Measurements from ENCODE around the gene FARSA. TPM values are rescaled to one million over a fixed set of nuclear protein-coding genes. Genes with fewer than 3 reads are reported as not detected.
"Not testable (repeated sequence)": the region's sequence is repeated elsewhere in the genome, so short reads cannot be mapped to it uniquely, and the experiment has no call there.

Gene FARSA
- total and polyA plus RNA-seq, 5 donors from 2014 or later = 28.9 to 74.0 (median 61.3) TPM

DNA sequence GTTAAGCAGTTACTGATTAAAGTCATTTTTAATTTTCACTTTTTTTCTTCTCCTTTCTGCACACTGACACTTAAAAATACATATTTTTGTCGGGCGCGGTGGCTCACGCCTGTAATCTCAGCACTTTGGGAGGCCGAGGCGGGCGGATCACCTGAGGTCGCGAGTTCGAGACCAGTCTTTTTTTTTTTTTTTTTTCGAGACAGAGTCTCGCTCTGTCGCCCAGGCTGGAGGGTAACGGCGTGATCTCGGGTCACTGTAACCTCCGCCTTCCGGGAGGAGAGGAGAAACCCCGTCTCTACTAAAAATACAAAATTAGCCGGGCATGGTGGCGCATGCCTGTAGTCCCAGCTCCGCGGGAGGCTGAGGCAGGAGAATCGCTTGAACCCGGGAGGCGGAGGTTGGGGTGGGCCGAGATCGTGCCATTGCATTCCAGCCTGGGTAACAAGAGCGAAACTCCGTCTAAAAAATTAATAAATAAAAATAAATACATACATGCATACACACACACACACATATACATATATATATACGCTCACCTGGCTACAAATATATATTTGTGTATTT, 24.0 kb upstream of the FARSA start:
- DNase-seq; H3K36me3 Mint-ChIP-seq; H3K9me3 Mint-ChIP-seq; H3K27me3 ChIP-seq (ENCODE audit: control insufficient read depth, insufficient read depth, low read length); H3K27me3 Mint-ChIP-seq; H3K9me3 ChIP-seq (ENCODE audit: control insufficient read depth in 2 of 2, low read length in 2 of 2): not testable (repeated sequence)
- Histone ChIP-seq H3K4me3 (ENCODE audit: low read depth, low read length) (peak overlapping the region; percentile 74), H3K4me1 (ENCODE audit: control insufficient read depth, insufficient read depth, low read length, poor library complexity, severe bottlenecking) (peaks cover 26% of the 10 kb centered on the region), H3K36me3 (ENCODE audit: control insufficient read depth, insufficient read depth, low read length) (peaks cover 19% of the 10 kb centered on the region), H3K27ac (ENCODE audit: insufficient read depth, low read length, poor library complexity, severe bottlenecking) (peak overlapping the region; percentile 81)
- H3K4me1 Mint-ChIP-seq = peaks cover 8 to 34% (median 19%) of the 10 kb centered on the region in 4 donors
- peak overlapping the region; percentile 89 to 94 (median 91) for H3K4me3 Mint-ChIP-seq
- peak; percentile 14 to 17 for ATAC-seq (ENCODE audit: low read depth in 2 of 2)
- H3K27ac Mint-ChIP-seq = peak overlapping the region; percentile 60 to 91 (median 87)

DNA sequence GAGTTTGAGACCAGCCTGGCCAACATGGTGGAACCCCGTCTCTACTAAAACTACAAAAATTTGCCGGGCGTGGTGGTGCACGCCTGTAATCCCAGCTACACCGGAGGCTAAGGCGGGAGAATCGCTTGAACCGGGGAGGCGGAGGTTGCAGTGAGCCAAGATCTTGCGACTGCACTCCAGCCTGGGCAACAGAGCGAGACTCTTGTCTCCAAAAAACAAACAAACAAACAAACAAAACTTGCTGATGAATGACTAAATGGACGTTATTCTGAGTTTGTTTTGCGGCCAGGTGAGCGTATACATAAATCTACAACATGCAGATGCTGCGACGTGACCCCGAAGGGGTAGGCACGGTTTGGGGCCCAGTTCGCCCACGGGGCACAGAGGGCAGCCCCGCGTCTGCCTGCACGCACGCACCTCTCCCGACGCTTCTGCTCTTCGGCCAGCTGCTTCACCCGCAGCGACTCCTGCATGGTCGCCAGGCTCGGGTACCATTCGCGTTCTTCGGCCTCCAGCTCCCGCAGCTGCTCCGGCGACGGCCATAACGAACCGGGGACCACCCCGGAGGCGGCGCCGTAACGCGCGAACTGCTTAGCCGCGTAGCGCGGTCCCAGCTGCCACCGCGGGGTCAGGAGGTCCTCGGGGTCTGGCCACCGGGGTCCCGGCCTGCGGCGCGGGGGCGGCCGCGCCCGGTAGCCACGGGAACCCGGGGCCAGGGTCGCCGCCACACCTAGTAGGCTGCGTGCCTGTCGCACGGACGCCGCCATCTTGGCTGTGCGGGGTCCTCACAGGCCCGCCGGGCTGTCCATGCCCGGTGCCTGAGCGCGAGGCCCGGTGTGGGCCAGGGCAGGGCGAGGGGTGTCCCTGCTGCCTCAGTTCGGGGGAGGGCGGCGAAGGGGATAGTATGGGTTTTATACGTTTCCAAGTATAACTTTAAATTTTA, 23.2 kb upstream of the FARSA start, which contains the start of gene GADD45GIP1:
Gene GADD45GIP1 (minus strand): TSS at position 778 of the 943 bp plus-strand sequence. CDS start 11 bp downstream, at position 767.
- Mint-ChIP-seq H3K4me3 (peak within 1 kb of the TSS; percentile 89 to 94 (median 91)), H3K4me1 (peaks cover 8 to 34% (median 19%) of the 10 kb centered on the region in 4 donors), H3K36me3 (peaks cover 12% of the 10 kb centered on the region), H3K27ac (peak within 1 kb of the TSS; percentile 76 to 91 (median 87)), H3K9me3 (no peaks in the 10 kb centered on the region), H3K27me3 (no peaks in the 10 kb centered on the region)
- peak; percentile 68 to 90 (median 82) for DNase-seq
- Histone ChIP-seq H3K4me1 (ENCODE audit: control insufficient read depth, insufficient read depth, low read length, poor library complexity, severe bottlenecking) (peaks cover 26% of the 10 kb centered on the region), H3K27me3 (ENCODE audit: control insufficient read depth, insufficient read depth, low read length) (no peaks in the 10 kb centered on the region), H3K9me3 (ENCODE audit: control insufficient read depth in 2 of 2, low read length in 2 of 2) (no peaks in the 10 kb centered on the region), H3K36me3 (ENCODE audit: control insufficient read depth, insufficient read depth, low read length) (peaks cover 26% of the 10 kb centered on the region), H3K4me3 (ENCODE audit: low read depth, low read length) (peak within 1 kb of the TSS; percentile 77), H3K27ac (ENCODE audit: insufficient read depth, low read length, poor library complexity, severe bottlenecking) (peak within 1 kb of the TSS; percentile 81)
- peak; percentile 97 to 98 for ATAC-seq (ENCODE audit: low read depth in 2 of 2)

DNA sequence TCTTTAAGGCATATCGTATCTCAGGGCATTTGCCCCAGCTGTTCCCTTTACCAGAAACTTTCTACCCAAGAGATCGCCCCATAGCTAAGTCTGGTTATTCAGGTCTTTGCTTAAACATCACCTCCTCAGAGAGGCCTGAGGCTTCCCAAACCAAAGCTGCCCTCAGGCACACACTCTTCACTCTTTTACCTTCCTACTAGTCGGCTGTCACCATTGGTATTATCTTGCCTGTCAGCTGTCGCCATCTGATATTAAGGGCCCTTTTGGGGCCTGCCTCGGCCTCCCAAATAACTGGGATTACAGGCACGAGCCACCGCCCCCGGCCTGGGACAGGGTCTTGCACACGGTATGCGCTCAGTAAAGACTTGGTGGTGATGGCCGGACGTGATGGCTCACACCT, 22.5 kb upstream of the FARSA start:
- H3K36me3 Mint-ChIP-seq = peaks cover 18% of the 10 kb centered on the region
- H3K4me1 Mint-ChIP-seq = peaks cover 8 to 34% (median 19%) of the 10 kb centered on the region in 4 donors
- no peaks in the 10 kb centered on the region for H3K27me3 Mint-ChIP-seq
- no peaks in the 10 kb centered on the region for H3K9me3 Mint-ChIP-seq
- peaks cover 26% of the 10 kb centered on the region for H3K4me1 ChIP-seq (ENCODE audit: control insufficient read depth, insufficient read depth, low read length, poor library complexity, severe bottlenecking)
- ATAC-seq (ENCODE audit: low read depth in 2 of 2) (no peak), DNase-seq (no peak)
- H3K4me3 Mint-ChIP-seq = peak overlapping the region; percentile 85 to 93 (median 88)
- no peaks in the 10 kb centered on the region for H3K9me3 ChIP-seq (ENCODE audit: control insufficient read depth in 2 of 2, low read length in 2 of 2)
- peak overlapping the region; percentile 58 to 87 (median 84) for H3K27ac Mint-ChIP-seq
- H3K36me3 ChIP-seq (ENCODE audit: control insufficient read depth, insufficient read depth, low read length) = peaks cover 29% of the 10 kb centered on the region
- H3K27me3 ChIP-seq (ENCODE audit: control insufficient read depth, insufficient read depth, low read length) = no peaks in the 10 kb centered on the region
- H3K4me3 ChIP-seq (ENCODE audit: low read depth, low read length) = peak overlapping the region; percentile 19
- peak overlapping the region; percentile 81 for H3K27ac ChIP-seq (ENCODE audit: insufficient read depth, low read length, poor library complexity, severe bottlenecking)

DNA sequence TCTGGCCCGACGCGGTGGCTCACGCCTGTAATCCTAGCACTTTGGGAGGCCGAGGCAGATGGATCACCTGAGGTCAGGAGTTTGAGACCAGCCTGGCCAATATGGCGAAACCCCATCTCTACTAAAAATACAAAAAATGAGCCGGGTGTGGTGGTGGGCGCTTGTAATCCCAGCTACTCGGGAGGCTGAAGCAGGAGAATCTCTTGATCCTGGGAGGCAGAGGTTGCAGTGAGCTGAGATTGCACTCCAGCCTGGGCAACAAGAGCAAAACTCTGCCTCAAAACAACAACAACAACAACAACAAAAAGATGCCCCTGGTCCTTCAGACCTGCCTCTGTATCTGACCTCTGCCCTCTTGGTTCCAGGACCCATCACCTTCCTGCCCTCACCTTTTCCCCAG, 22.1 kb upstream of the FARSA start:
- H3K4me3 Mint-ChIP-seq = peak overlapping the region; percentile 85 to 93 (median 88)
- Histone ChIP-seq H3K36me3 (ENCODE audit: control insufficient read depth, insufficient read depth, low read length) (peaks cover 32% of the 10 kb centered on the region), H3K4me1 (ENCODE audit: control insufficient read depth, insufficient read depth, low read length, poor library complexity, severe bottlenecking) (peaks cover 26% of the 10 kb centered on the region), H3K4me3 (ENCODE audit: low read depth, low read length) (peak overlapping the region; percentile 19), H3K27ac (ENCODE audit: insufficient read depth, low read length, poor library complexity, severe bottlenecking) (peak overlapping the region; percentile 81)
- peaks cover 8 to 34% (median 19%) of the 10 kb centered on the region in 4 donors for H3K4me1 Mint-ChIP-seq
- peak overlapping the region; percentile 58 to 87 (median 84) for H3K27ac Mint-ChIP-seq
- not testable (repeated sequence) for DNase-seq; H3K27me3 ChIP-seq (ENCODE audit: control insufficient read depth, insufficient read depth, low read length); ATAC-seq (ENCODE audit: low read depth in 2 of 2); H3K9me3 ChIP-seq (ENCODE audit: control insufficient read depth in 2 of 2, low read length in 2 of 2); H3K27me3 Mint-ChIP-seq; H3K9me3 Mint-ChIP-seq
- peaks cover 21% of the 10 kb centered on the region for H3K36me3 Mint-ChIP-seq

DNA sequence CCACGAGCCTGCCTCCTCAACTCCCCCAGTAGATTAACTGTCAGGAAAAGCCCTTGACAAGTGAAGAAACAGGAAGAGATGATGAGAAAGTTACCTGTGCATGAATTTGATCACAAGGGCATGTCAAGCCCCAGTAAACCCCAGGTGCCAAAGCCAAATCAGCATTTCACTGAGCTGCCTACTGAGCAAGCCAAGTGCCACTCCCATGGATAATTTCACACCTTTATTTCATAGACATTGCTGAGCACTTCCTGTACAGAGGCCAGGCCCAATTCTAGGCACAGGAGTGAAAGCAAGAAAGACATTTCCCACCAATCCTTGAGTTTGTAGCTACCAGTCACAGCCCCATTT, 21.1 kb upstream of the FARSA start:
- Mint-ChIP-seq H3K27ac (peak overlapping the region; percentile 40 to 87 (median 79)), H3K27me3 (no peaks in the 10 kb centered on the region), H3K4me1 (peaks cover 8 to 40% (median 19%) of the 10 kb centered on the region in 4 donors), H3K9me3 (no peaks in the 10 kb centered on the region), H3K36me3 (peaks cover 27% of the 10 kb centered on the region), H3K4me3 (peak overlapping the region; percentile 27 to 93 (median 87))
- H3K27ac ChIP-seq (ENCODE audit: insufficient read depth, low read length, poor library complexity, severe bottlenecking) = no peak overlapping the region
- H3K36me3 ChIP-seq (ENCODE audit: control insufficient read depth, insufficient read depth, low read length) = peaks cover 39% of the 10 kb centered on the region
- DNase-seq = no peak
- H3K9me3 ChIP-seq (ENCODE audit: control insufficient read depth in 2 of 2, low read length in 2 of 2) = no peaks in the 10 kb centered on the region
- no peaks in the 10 kb centered on the region for H3K27me3 ChIP-seq (ENCODE audit: control insufficient read depth, insufficient read depth, low read length)
- no peak overlapping the region for H3K4me3 ChIP-seq (ENCODE audit: low read depth, low read length)
- peaks cover 26% of the 10 kb centered on the region for H3K4me1 ChIP-seq (ENCODE audit: control insufficient read depth, insufficient read depth, low read length, poor library complexity, severe bottlenecking)
- no peak for ATAC-seq (ENCODE audit: low read depth in 2 of 2)

DNA sequence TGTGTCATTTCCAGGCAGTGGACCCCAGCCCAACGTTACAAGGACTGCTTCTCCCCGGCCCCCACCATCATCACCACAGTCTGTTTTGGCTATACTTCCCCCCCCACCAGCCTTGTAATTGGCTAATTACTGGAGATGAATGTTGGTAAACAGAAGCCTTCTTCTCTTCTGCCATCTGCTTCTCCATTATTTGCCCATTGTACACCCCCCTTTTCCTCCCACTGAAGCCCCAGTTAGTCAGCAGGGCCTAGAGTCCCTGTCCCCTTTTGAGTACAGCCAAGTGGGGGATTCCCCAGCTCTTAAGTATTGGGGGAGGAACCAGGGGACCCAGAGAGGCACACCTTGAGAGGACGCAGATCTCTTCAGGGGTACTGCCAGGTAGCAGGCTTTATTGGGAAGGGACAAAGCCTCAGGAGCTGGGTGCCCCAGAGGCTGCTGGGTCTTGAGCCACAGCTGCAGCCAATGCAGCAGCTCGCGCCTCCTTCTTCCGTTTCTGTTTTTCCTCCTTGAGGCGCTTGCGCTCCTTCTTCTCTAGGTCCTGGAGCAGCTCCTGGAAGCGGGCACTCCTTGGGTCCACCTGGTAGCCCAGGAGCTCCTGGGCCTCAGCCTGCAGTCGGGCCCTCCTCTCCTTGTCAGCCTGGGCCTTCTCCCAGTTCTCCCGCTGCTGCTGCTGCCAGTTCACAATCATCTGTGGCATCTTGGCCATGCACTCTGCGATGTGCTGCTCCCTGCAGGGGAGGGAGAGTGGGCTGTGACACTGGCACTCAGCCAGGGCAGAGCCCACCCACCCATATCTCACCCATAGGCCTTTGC, 20.5 kb upstream of the FARSA start:
- H3K36me3 ChIP-seq (ENCODE audit: control insufficient read depth, insufficient read depth, low read length) = peaks cover 45% of the 10 kb centered on the region
- H3K4me1 ChIP-seq (ENCODE audit: control insufficient read depth, insufficient read depth, low read length, poor library complexity, severe bottlenecking) = peaks cover 26% of the 10 kb centered on the region
- H3K27me3 Mint-ChIP-seq = no peaks in the 10 kb centered on the region
- H3K4me3 Mint-ChIP-seq = peak overlapping the region in 2 of 4 donors; percentile 27 to 89
- no peak for DNase-seq
- no peak overlapping the region for H3K4me3 ChIP-seq (ENCODE audit: low read depth, low read length)
- peaks cover 27% of the 10 kb centered on the region for H3K36me3 Mint-ChIP-seq
- no peaks in the 10 kb centered on the region for H3K9me3 ChIP-seq (ENCODE audit: control insufficient read depth in 2 of 2, low read length in 2 of 2)
- peak overlapping the region; percentile 69 to 87 (median 79) for H3K27ac Mint-ChIP-seq
- peaks cover 8 to 40% (median 19%) of the 10 kb centered on the region in 4 donors for H3K4me1 Mint-ChIP-seq
- H3K27ac ChIP-seq (ENCODE audit: insufficient read depth, low read length, poor library complexity, severe bottlenecking) = no peak overlapping the region
- H3K27me3 ChIP-seq (ENCODE audit: control insufficient read depth, insufficient read depth, low read length) = no peaks in the 10 kb centered on the region
- no peak for ATAC-seq (ENCODE audit: low read depth in 2 of 2)
- H3K9me3 Mint-ChIP-seq = no peaks in the 10 kb centered on the region

DNA sequence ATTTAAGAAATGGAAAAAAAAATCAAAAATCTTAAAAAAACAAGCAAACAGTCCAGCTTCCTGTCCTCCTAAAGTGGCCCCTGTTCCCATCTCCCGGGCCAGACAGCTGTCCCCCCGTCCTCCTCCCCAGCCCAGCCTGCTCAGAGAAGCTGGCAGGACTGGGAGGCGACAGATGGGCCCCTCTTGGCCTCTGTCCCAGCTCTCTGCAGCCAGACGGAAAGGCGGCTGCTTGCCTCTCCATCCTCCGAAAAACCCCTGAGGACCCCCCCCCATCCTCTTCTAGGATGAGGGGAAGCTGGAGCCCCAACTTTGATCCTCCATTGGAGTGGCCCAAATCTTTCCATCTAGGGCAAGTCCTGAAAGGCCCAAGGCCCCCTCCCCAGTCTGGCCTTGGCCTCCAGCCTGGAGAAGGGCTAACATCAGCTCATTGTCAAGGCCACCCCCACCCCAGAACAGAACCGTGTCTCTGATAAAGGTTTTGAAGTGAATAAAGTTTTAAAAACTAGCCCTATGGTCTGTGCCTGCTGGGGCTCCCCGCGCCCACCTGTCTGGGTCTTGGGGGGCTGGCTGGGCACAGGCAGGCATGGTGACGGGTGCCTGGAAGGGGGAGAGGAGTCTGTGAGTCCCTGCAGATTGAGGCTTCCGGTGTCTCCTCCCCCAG, 19.8 kb upstream of the FARSA start:
- Mint-ChIP-seq H3K9me3 (no peaks in the 10 kb centered on the region), H3K4me3 (no peak overlapping the region), H3K4me1 (peaks cover 8 to 40% (median 19%) of the 10 kb centered on the region in 4 donors), H3K27ac (peak overlapping the region in 1 of 3 donors; percentile 32), H3K36me3 (peaks cover 27% of the 10 kb centered on the region), H3K27me3 (no peaks in the 10 kb centered on the region)
- Histone ChIP-seq H3K27me3 (ENCODE audit: control insufficient read depth, insufficient read depth, low read length) (no peaks in the 10 kb centered on the region), H3K27ac (ENCODE audit: insufficient read depth, low read length, poor library complexity, severe bottlenecking) (no peak overlapping the region), H3K4me3 (ENCODE audit: low read depth, low read length) (no peak overlapping the region), H3K36me3 (ENCODE audit: control insufficient read depth, insufficient read depth, low read length) (peaks cover 51% of the 10 kb centered on the region), H3K9me3 (ENCODE audit: control insufficient read depth in 2 of 2, low read length in 2 of 2) (no peaks in the 10 kb centered on the region), H3K4me1 (ENCODE audit: control insufficient read depth, insufficient read depth, low read length, poor library complexity, severe bottlenecking) (peaks cover 26% of the 10 kb centered on the region)
- DNase-seq (no peak), ATAC-seq (ENCODE audit: low read depth in 2 of 2) (no peak)

Data from CD4-positive, CD25-positive, alpha-beta regulatory T cell (primary cell).